ENCODE results near the gene EHMT1.

- TF ChIP-seq GLIS3 (CRISPR knock-in tag; IDR thresholded peaks at IDR 0.05) (no peak), ZFP3 (CRISPR knock-in tag; IDR thresholded peaks at IDR 0.05) (no peak), ESRRG (CRISPR knock-in tag; IDR thresholded peaks at IDR 0.05) (no peak), TSHZ2 (CRISPR knock-in tag; IDR thresholded peaks at IDR 0.05) (no peak), ZC3H10 (CRISPR knock-in tag; IDR thresholded peaks at IDR 0.05) (no peak), BACH2 (CRISPR knock-in tag; IDR thresholded peaks at IDR 0.05; ENCODE audit: borderline replicate concordance) (no peak), ZNF8 (CRISPR knock-in tag; IDR thresholded peaks at IDR 0.05) (no peak)
- TF ChIP-seq, protein P1, sequence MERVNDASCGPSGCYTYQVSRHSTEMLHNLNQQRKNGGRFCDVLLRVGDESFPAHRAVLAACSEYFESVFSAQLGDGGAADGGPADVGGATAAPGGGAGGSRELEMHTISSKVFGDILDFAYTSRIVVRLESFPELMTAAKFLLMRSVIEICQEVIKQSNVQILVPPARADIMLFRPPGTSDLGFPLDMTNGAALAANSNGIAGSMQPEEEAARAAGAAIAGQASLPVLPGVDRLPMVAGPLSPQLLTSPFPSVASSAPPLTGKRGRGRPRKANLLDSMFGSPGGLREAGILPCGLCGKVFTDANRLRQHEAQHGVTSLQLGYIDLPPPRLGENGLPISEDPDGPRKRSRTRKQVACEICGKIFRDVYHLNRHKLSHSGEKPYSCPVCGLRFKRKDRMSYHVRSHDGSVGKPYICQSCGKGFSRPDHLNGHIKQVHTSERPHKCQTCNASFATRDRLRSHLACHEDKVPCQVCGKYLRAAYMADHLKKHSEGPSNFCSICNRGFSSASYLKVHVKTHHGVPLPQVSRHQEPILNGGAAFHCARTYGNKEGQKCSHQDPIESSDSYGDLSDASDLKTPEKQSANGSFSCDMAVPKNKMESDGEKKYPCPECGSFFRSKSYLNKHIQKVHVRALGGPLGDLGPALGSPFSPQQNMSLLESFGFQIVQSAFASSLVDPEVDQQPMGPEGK (CRISPR knock-in tag; IDR thresholded peaks at IDR 0.05; ENCODE audit: borderline replicate concordance), result no peak
- TF ChIP-seq, protein P2, sequence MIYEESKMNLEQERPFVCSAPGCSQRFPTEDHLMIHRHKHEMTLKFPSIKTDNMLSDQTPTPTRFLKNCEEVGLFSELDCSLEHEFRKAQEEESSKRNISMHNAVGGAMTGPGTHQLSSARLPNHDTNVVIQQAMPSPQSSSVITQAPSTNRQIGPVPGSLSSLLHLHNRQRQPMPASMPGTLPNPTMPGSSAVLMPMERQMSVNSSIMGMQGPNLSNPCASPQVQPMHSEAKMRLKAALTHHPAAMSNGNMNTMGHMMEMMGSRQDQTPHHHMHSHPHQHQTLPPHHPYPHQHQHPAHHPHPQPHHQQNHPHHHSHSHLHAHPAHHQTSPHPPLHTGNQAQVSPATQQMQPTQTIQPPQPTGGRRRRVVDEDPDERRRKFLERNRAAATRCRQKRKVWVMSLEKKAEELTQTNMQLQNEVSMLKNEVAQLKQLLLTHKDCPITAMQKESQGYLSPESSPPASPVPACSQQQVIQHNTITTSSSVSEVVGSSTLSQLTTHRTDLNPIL (CRISPR knock-in tag; IDR thresholded peaks at IDR 0.05; ENCODE audit: low read depth), result no peak
Measured at GRCh38 chr9:137784046-137784445, 165.2 kb downstream of the EHMT1 start.
